ENCODE measurements around the gene C12orf75.
"Not testable (repeated sequence)": the region's sequence is repeated elsewhere in the genome, so short reads cannot be mapped to it uniquely, and the experiment has no call there.

Gene C12orf75

DNA sequence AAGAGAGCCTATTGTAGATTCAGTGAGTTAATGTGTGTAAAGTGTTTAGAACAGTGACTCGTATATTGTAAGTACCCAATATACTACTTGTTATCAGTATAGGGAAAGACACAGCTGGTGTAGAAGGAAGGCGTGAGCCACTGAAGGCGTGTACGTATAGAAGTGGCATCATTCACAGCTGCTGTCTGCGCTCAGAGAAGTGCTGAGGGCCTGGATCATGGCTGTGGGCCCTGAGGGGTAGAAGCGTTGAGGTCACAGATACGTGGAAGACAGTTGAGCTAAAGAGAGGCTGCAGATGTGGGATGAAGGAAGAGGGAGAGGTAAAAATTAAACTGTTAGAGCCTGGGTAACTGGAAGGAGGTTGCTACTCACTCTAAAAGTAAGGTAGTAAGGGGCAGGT is 5.9 kb downstream of the C12orf75 start:
- no peak overlapping the region for H3K4me3 ChIP-seq (ENCODE audit: extremely low read depth, insufficient read depth, low read length, poor library complexity, severe bottlenecking)
- peaks cover 56% of the 10 kb centered on the region for H3K36me3 ChIP-seq (ENCODE audit: control insufficient read depth, insufficient read depth, low read length)
- H3K27ac ChIP-seq (ENCODE audit: low read depth, low read length, severe bottlenecking): no peak overlapping the region
- H3K4me1 ChIP-seq (ENCODE audit: control insufficient read depth, insufficient read depth, low read length, poor library complexity, severe bottlenecking): peaks cover 34% of the 10 kb centered on the region
- 97 to 98% methylated on average over 4 to 6 of the region's 7 CpGs for WGBS, 2 experiments (ENCODE audit: insufficient coverage in 2 of 2)
- H3K9me3 ChIP-seq (ENCODE audit: control insufficient read depth, low read length): peaks cover 18% of the 10 kb centered on the region

DNA sequence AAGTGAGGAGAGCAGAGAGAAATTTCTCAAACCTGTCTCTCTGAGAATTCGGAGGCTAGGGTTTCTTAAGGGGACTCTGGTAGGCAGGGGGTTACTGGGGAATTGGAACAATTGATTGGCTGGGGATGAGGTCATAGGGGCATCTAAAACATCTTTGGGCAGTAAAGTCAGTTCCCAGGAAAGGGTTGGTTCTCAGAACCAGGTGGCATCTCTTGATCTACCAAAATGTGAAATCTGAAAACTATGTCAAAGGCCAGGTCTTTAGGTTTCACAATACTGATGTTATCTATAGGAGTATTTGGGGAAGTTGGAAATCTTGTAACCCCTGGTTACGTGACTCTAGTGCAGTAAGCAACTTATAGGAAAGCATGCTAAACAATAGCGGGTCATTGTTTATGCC is 6.9 kb downstream of the C12orf75 start:
- H3K4me3 ChIP-seq (ENCODE audit: extremely low read depth, insufficient read depth, low read length, poor library complexity, severe bottlenecking): no peak overlapping the region
- H3K36me3 ChIP-seq (ENCODE audit: control insufficient read depth, insufficient read depth, low read length): peaks cover 65% of the 10 kb centered on the region
- H3K9me3 ChIP-seq (ENCODE audit: control insufficient read depth, low read length): peaks cover 21% of the 10 kb centered on the region
- WGBS, 2 experiments (ENCODE audit: insufficient coverage in 2 of 2): 80 to 92% methylated on average over 1 to 2 of the region's 3 CpGs
- peaks cover 34% of the 10 kb centered on the region for H3K4me1 ChIP-seq (ENCODE audit: control insufficient read depth, insufficient read depth, low read length, poor library complexity, severe bottlenecking)
- no peak overlapping the region for H3K27ac ChIP-seq (ENCODE audit: low read depth, low read length, severe bottlenecking)

DNA sequence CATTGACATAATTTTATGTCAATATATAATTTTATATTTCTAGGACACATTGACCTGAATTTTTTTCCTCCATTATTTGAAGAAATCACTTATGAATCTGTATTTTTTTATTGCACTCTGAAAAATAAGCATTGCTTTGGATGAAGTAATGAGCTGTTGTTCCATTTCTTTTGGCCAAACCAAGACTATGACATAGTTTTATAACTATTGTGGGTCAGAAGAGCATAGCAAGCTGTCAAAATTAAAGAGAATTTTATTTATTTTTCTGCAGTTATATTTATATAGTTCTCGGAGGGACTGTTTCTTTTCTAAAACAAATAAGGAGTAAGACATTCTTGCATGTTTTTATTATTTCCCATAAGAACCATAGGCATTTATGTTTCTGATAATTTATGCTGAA is 8.5 kb downstream of the C12orf75 start:
- peaks cover 24% of the 10 kb centered on the region for H3K4me1 ChIP-seq (ENCODE audit: control insufficient read depth, insufficient read depth, low read length, poor library complexity, severe bottlenecking)

DNA sequence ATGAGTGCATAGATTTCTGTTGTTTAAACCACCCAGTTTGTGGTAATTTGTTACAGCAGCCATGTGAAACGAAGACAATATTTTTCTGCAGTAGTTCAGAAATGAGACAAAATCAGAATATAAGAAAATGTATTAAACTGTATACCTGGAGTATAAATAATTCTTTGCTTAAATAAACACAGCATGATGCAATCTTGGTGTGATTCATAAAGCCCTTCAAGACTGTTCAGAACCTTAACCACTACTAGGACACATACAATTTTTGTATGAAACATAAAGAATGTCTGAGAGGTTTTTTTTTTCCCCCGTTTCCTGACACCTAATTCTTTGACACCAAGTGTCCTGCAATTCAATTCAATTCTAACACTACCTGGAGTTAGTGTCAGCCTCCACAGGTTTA is 10.5 kb downstream of the C12orf75 start:
- Histone ChIP-seq H3K4me3 (ENCODE audit: extremely low read depth, insufficient read depth, low read length, poor library complexity, severe bottlenecking) (no peak overlapping the region), H3K4me1 (ENCODE audit: control insufficient read depth, insufficient read depth, low read length, poor library complexity, severe bottlenecking) (peaks cover 4% of the 10 kb centered on the region), H3K36me3 (ENCODE audit: control insufficient read depth, insufficient read depth, low read length) (peaks cover 64% of the 10 kb centered on the region), H3K27ac (ENCODE audit: low read depth, low read length, severe bottlenecking) (no peak overlapping the region), H3K9me3 (ENCODE audit: control insufficient read depth, low read length) (peaks cover 21% of the 10 kb centered on the region)
- WGBS, 2 experiments (ENCODE audit: insufficient coverage in 2 of 2): 100% methylated on average over 1 of the region's 2 CpGs; no CpG with 5 or more reads in 1 of the 2 experiments

More for the DNA sequence above, 8.5 kb downstream of the C12orf75 start:
- no CpG with 5 or more reads among the region's 1 CpG for WGBS, 2 experiments (ENCODE audit: insufficient coverage in 2 of 2)
- no peak overlapping the region for H3K27ac ChIP-seq (ENCODE audit: low read depth, low read length, severe bottlenecking)
- peaks cover 62% of the 10 kb centered on the region for H3K36me3 ChIP-seq (ENCODE audit: control insufficient read depth, insufficient read depth, low read length)
- H3K9me3 ChIP-seq (ENCODE audit: control insufficient read depth, low read length): peaks cover 21% of the 10 kb centered on the region
- no peak overlapping the region for H3K4me3 ChIP-seq (ENCODE audit: extremely low read depth, insufficient read depth, low read length, poor library complexity, severe bottlenecking)

DNA sequence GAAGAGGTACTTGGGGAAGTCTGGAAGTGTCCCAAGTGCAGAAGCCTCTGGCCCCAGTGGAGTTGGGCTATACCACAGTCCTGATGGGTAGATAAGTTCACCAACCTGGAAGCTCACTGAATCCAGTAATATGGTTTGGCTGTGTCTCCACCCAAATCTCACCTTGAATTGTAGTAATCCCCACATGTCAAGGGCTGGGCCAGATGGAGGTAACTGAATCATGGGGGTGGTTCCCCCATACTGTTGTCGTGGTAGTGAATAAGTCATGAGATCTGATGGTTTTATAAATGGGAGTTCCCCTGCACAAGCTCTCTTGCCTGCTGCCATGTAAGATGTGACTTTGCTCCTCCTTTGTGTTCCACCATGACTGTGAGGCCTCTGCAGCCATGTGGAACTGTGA is 11.1 kb downstream of the C12orf75 start:
- Histone ChIP-seq H3K36me3 (ENCODE audit: control insufficient read depth, insufficient read depth, low read length) (peaks cover 58% of the 10 kb centered on the region), H3K9me3 (ENCODE audit: control insufficient read depth, low read length) (peaks cover 21% of the 10 kb centered on the region)
- H3K4me1 ChIP-seq (ENCODE audit: control insufficient read depth, insufficient read depth, low read length, poor library complexity, severe bottlenecking); H3K27ac ChIP-seq (ENCODE audit: low read depth, low read length, severe bottlenecking); H3K4me3 ChIP-seq (ENCODE audit: extremely low read depth, insufficient read depth, low read length, poor library complexity, severe bottlenecking): not testable (repeated sequence)
- 100% methylated on average over 1 of the region's 1 CpG for WGBS, 2 experiments (ENCODE audit: insufficient coverage in 2 of 2)

DNA sequence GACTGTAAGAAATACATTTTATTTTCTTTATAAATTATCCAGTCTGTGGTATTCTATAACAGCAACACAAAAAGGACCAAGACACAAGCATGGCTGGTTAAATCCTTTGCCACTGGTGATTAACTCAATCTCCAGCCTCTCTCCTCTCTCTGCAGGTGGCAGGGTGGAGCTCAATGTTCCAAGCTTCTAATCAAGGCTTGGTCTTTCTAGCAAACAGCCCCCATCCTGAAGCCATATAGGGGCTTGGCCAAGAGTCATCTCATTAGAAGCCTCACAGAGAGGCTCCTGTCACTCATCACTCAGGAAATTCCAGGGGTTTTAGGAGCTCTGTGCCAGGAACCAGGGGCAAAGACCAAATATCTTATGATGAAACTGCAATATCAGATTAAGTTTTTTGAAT is 12.0 kb downstream of the C12orf75 start:
- Histone ChIP-seq H3K4me1 (ENCODE audit: control insufficient read depth, insufficient read depth, low read length, poor library complexity, severe bottlenecking) (peaks cover 6% of the 10 kb centered on the region), H3K9me3 (ENCODE audit: control insufficient read depth, low read length) (peaks cover 21% of the 10 kb centered on the region), H3K27ac (ENCODE audit: low read depth, low read length, severe bottlenecking) (no peak overlapping the region), H3K4me3 (ENCODE audit: extremely low read depth, insufficient read depth, low read length, poor library complexity, severe bottlenecking) (no peak overlapping the region), H3K36me3 (ENCODE audit: control insufficient read depth, insufficient read depth, low read length) (peaks cover 51% of the 10 kb centered on the region)

DNA sequence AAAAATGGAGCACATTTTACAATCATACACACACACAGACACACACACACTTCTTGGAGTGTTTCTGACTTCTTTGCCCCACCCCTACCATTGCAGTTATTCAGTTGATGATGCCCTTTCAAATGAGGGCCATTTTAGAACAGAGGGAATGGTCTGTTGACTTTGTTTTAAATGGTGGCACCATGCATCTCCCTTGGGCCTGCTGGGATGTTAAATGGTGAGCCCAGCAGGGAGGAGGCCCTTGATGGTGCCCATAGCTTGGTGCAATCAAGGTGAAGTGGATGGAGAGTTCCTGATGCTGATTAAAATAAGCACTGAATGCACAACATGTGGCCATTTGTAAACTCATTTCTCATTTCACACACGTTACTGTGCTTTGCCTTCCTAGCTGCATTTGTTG is 13.3 kb downstream of the C12orf75 start:
- no CpG with 5 or more reads among the region's 1 CpG for WGBS, 2 experiments (ENCODE audit: insufficient coverage in 2 of 2)
- Histone ChIP-seq H3K9me3 (ENCODE audit: control insufficient read depth, low read length) (peaks cover 18% of the 10 kb centered on the region), H3K4me3 (ENCODE audit: extremely low read depth, insufficient read depth, low read length, poor library complexity, severe bottlenecking) (no peak overlapping the region), H3K27ac (ENCODE audit: low read depth, low read length, severe bottlenecking) (no peak overlapping the region), H3K36me3 (ENCODE audit: control insufficient read depth, insufficient read depth, low read length) (peaks cover 46% of the 10 kb centered on the region), H3K4me1 (ENCODE audit: control insufficient read depth, insufficient read depth, low read length, poor library complexity, severe bottlenecking) (peaks cover 7% of the 10 kb centered on the region)

DNA sequence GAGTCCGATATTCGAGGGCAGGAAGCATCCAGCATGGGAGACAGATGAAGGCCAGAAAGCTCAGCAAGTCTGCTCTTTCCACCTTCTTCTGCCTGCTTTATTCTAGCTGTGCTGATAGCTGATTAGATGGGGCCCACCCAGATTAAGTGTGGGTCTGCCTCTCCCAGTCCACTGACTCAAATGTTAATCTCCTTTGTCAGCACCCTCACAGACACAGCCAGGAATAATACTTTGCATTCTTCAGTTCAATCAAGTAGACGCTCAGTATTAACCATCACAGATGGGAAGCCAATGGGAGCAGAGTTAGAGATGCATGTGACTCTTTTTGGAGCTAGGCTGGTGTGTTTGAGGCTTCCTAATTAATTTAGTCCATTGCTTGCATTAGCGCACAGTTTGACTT is 17.0 kb downstream of the C12orf75 start:
- 70 to 75% methylated on average over 3 of the region's 4 CpGs for WGBS, 2 experiments (ENCODE audit: insufficient coverage in 2 of 2)
- Histone ChIP-seq H3K36me3 (ENCODE audit: control insufficient read depth, insufficient read depth, low read length) (peaks cover 24% of the 10 kb centered on the region), H3K4me3 (ENCODE audit: extremely low read depth, insufficient read depth, low read length, poor library complexity, severe bottlenecking) (no peak overlapping the region), H3K4me1 (ENCODE audit: control insufficient read depth, insufficient read depth, low read length, poor library complexity, severe bottlenecking) (peaks cover 20% of the 10 kb centered on the region), H3K27ac (ENCODE audit: low read depth, low read length, severe bottlenecking) (no peak overlapping the region), H3K9me3 (ENCODE audit: control insufficient read depth, low read length) (no peaks in the 10 kb centered on the region)

DNA sequence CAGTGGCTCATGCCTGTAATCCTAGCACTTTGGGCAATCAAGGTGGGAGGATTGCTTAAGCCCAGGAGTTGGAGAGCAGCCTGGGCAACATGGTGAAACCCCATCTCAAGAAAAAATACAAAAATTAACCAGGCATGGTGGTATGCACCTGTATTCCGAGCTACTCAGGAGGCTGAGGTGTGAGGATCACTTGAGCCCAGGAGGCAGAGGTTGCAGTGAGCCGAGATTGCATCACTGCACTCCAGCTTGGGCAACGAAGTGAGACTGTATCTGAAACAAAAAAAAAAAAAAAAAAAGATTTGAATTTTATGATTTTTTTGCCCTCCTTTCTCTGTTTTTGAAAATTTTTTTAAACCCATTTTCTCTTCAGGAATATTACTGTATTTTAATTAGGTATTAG is 17.7 kb downstream of the C12orf75 start:
- 100% methylated on average over 1 of the region's 3 CpGs; no CpG with 5 or more reads in 1 of the 2 experiments for whole genome bisulfite sequencing, 2 experiments (ENCODE audit: insufficient coverage in 2 of 2)
- Histone ChIP-seq H3K4me1 (ENCODE audit: control insufficient read depth, insufficient read depth, low read length, poor library complexity, severe bottlenecking) (peaks cover 27% of the 10 kb centered on the region), H3K9me3 (ENCODE audit: control insufficient read depth, low read length) (no peaks in the 10 kb centered on the region), H3K4me3 (ENCODE audit: extremely low read depth, insufficient read depth, low read length, poor library complexity, severe bottlenecking) (no peak overlapping the region), H3K36me3 (ENCODE audit: control insufficient read depth, insufficient read depth, low read length) (peaks cover 22% of the 10 kb centered on the region), H3K27ac (ENCODE audit: low read depth, low read length, severe bottlenecking) (no peak overlapping the region)

DNA sequence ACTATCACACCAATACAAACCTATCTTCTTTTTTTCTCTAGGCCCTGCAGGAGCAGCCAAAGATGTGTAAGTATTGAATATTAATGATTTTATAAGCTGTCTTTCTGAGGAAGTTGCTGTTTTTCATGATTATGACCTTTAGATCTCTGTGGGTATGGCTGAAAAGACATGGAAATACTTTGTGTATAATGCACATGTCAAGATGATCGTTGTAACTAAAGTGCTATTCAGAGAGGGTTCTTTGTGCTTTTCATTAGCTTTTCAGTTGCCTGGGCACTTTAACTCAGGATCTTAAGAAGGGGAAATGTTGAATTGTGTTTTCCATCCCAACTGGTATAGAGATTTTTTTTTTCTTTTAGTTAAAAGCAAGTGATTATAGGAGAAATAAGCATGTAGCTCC is 18.1 kb downstream of the C12orf75 start:
- H3K9me3 ChIP-seq (ENCODE audit: control insufficient read depth, low read length): no peaks in the 10 kb centered on the region
- H3K4me1 ChIP-seq (ENCODE audit: control insufficient read depth, insufficient read depth, low read length, poor library complexity, severe bottlenecking): peaks cover 30% of the 10 kb centered on the region
- H3K4me3 ChIP-seq (ENCODE audit: extremely low read depth, insufficient read depth, low read length, poor library complexity, severe bottlenecking): no peak overlapping the region
- H3K36me3 ChIP-seq (ENCODE audit: control insufficient read depth, insufficient read depth, low read length): peaks cover 22% of the 10 kb centered on the region
- WGBS, 2 experiments (ENCODE audit: insufficient coverage in 2 of 2): 92 to 100% methylated on average over 1 of the region's 1 CpG
- no peak overlapping the region for H3K27ac ChIP-seq (ENCODE audit: low read depth, low read length, severe bottlenecking)

DNA sequence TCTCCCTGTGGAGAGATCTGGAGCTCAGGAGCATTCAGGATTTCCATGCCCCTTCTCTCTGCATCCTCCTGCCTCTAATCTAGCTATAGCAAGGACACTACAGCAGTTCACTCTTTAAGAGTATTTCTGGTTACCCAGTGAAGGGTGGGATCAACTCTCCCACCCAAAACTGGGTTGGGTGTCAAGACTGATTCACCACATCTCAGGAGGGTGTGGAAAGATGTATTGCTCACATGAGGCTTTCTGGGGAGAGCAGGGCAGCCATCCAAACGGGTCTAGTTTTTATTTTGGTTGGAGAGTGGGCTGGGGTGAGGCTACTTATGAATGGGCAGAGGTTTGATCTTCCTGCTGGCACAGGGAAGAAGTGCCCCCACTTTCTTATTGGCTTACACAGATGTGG is 18.6 kb downstream of the C12orf75 start:
- Histone ChIP-seq H3K36me3 (ENCODE audit: control insufficient read depth, insufficient read depth, low read length) (peaks cover 18% of the 10 kb centered on the region), H3K27ac (ENCODE audit: low read depth, low read length, severe bottlenecking) (no peak overlapping the region), H3K4me1 (ENCODE audit: control insufficient read depth, insufficient read depth, low read length, poor library complexity, severe bottlenecking) (peaks cover 30% of the 10 kb centered on the region), H3K4me3 (ENCODE audit: extremely low read depth, insufficient read depth, low read length, poor library complexity, severe bottlenecking) (no peak overlapping the region), H3K9me3 (ENCODE audit: control insufficient read depth, low read length) (no peaks in the 10 kb centered on the region)
- WGBS, 2 experiments (ENCODE audit: insufficient coverage in 2 of 2): 100% methylated on average over 1 of the region's 1 CpG; no CpG with 5 or more reads in 1 of the 2 experiments

Data from mesodermal cell (in vitro differentiated cells).